Subcutaneous adipose tissue (tissue), 4 donors: ENCODE measurements around the gene KBTBD13. TPM values are rescaled to one million over a fixed set of nuclear protein-coding genes. Genes with fewer than 3 reads are reported as not detected.

Experiments used
- CTCF ChIP-seq: fragments of 450-650 bp; IDR thresholded peaks from one replicate; pipeline ENCODE4 v1.5.1; 2016; ENCODE audit warnings: low read depth, mild to moderate bottlenecking, control low read depth, antibody characterized with exemption, moderate library complexity
- total RNA-seq, 4 donors: library from RNA; depleted of rRNA; stranded (reverse); fragments of >200 nt; gene quantifications; one replicate each; pipeline ENCODE4 v1.1.0, GENCODE V29; 2016

KBTBD13 gene
- total RNA-seq, 4 donors from 2014 or later, result not detected

GRCh38 chr15:65052956-65053355 is 23.6 kb upstream of the KBTBD13 start:
- TF ChIP-seq CTCF, result no peak

GRCh38 chr15:65054333-65055200 is 22.0 kb upstream of the KBTBD13 start:
- no peak for TF ChIP-seq CTCF

- TF ChIP-seq CTCF, result no peak
Measured at GRCh38 chr15:65055201-65055870, 21.2 kb upstream of the KBTBD13 start.

GRCh38 chr15:65056106-65056505 is 20.4 kb upstream of the KBTBD13 start:
- no peak for TF ChIP-seq CTCF

GRCh38 chr15:65056868-65057548 is 19.5 kb upstream of the KBTBD13 start:
- TF ChIP-seq CTCF, result no peak

- TF ChIP-seq CTCF, result no peak
Measured at GRCh38 chr15:65057549-65057940, 19.0 kb upstream of the KBTBD13 start.
